Measurements from ENCODE around the gene DR1. TPM values are rescaled to one million over a fixed set of nuclear protein-coding genes. Genes with fewer than 3 reads are reported as not detected.

DR1 gene
- total and polyA plus RNA-seq, 2 of the 13 experiments (the other 11 are each of a cell fraction or from before 2014, with no cell fraction given): 17.8 to 42.3 TPM

- TF ChIP-seq FOXO4 (CRISPR knock-in tag; conservative IDR thresholded peaks at IDR 0.05) (peak; percentile 94; the same call in 1 of the 2 replicates), NCOA5 (CRISPR knock-in tag; IDR thresholded peaks at IDR 0.05) (no peak), GLMP (CRISPR knock-in tag; IDR thresholded peaks at IDR 0.05; ENCODE audit: borderline replicate concordance) (no peak), MXD1 (CRISPR knock-in tag; IDR thresholded peaks at IDR 0.05) (peak; percentile 78), TBX3 (IDR thresholded peaks at IDR 0.05; ENCODE audit: borderline replicate concordance) (peak; percentile 59; the same call in 1 of the 2 replicates), NFATC3 (CRISPR knock-in tag; IDR thresholded peaks at IDR 0.05) (0 out of 2 replicates have a peak, but pooled peaks have one; percentile 66), ZNF652 (CRISPR knock-in tag; IDR thresholded peaks at IDR 0.05; ENCODE audit: borderline replicate concordance, low read depth) (no peak), ZNF431 (CRISPR knock-in tag; IDR thresholded peaks at IDR 0.05; ENCODE audit: borderline replicate concordance, low read depth) (peak; percentile 90), MAFK (conservative IDR thresholded peaks at IDR 0.05 in 1 of 2, IDR thresholded peaks at IDR 0.05 in 1 of 2; ENCODE audit: low read length in 2 of 2) (no peak), BCL6 (CRISPR knock-in tag; IDR thresholded peaks at IDR 0.05) (peak; percentile 76), ATAD3A (CRISPR knock-in tag; IDR thresholded peaks at IDR 0.05) (no peak), ZMAT5 (CRISPR knock-in tag; IDR thresholded peaks at IDR 0.05; ENCODE audit: borderline replicate concordance, low read depth) (no peak), ZNF496 (CRISPR knock-in tag; IDR thresholded peaks at IDR 0.05; ENCODE audit: insufficient replicate concordance) (no peak), YEATS4 (CRISPR knock-in tag; IDR thresholded peaks at IDR 0.05; ENCODE audit: borderline replicate concordance) (peak; percentile 94), MXD4 (CRISPR knock-in tag; IDR thresholded peaks at IDR 0.05) (peak; percentile 84), ZNF317 (CRISPR knock-in tag; IDR thresholded peaks at IDR 0.05) (peak; percentile 88), GZF1 (CRISPR knock-in tag; IDR thresholded peaks at IDR 0.05) (no peak; the same call in 1 of the 2 replicates), ZNF350 (CRISPR knock-in tag; IDR thresholded peaks at IDR 0.05; ENCODE audit: borderline replicate concordance, low read depth) (peak; percentile 97), CEBPB (IDR thresholded peaks at IDR 0.05; ENCODE audit: borderline replicate concordance, low read depth, low read length) (no peak), ZKSCAN5 (CRISPR knock-in tag; IDR thresholded peaks at IDR 0.05) (no peak), ZMYM3 (CRISPR knock-in tag; IDR thresholded peaks at IDR 0.05) (peak; percentile 71)
- TF ChIP-seq, protein P1, sequence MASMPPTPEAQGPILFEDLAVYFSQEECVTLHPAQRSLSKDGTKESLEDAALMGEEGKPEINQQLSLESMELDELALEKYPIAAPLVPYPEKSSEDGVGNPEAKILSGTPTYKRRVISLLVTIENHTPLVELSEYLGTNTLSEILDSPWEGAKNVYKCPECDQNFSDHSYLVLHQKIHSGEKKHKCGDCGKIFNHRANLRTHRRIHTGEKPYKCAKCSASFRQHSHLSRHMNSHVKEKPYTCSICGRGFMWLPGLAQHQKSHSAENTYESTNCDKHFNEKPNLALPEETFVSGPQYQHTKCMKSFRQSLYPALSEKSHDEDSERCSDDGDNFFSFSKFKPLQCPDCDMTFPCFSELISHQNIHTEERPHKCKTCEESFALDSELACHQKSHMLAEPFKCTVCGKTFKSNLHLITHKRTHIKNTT (CRISPR knock-in tag; IDR thresholded peaks at IDR 0.05): no peak
- TF ChIP-seq, protein P2, sequence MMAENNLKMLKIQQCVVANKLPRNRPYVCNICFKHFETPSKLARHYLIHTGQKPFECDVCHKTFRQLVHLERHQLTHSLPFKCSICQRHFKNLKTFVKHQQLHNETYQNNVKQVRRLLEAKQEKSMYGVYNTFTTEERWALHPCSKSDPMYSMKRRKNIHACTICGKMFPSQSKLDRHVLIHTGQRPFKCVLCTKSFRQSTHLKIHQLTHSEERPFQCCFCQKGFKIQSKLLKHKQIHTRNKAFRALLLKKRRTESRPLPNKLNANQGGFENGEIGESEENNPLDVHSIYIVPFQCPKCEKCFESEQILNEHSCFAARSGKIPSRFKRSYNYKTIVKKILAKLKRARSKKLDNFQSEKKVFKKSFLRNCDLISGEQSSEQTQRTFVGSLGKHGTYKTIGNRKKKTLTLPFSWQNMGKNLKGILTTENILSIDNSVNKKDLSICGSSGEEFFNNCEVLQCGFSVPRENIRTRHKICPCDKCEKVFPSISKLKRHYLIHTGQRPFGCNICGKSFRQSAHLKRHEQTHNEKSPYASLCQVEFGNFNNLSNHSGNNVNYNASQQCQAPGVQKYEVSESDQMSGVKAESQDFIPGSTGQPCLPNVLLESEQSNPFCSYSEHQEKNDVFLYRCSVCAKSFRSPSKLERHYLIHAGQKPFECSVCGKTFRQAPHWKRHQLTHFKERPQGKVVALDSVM (CRISPR knock-in tag; IDR thresholded peaks at IDR 0.05): peak; percentile 53; the same call in 1 of the 2 replicates
These were observed at the start of gene DR1 (continued) for GRCh38 chr1:93345633-93346420.

Data from HepG2 (cell line).